Aorta (tissue), 5 donors: ENCODE data around the gene UPP2. TPM values are rescaled to one million over a fixed set of nuclear protein-coding genes. Genes with fewer than 3 reads are reported as not detected.

Source experiments
- ATAC-seq: fragments of 200-7000 bp; cut with Tn5 transposase; one replicate; pipeline ENCODE4 v1.9.1; 2022; ENCODE audit warnings: moderate library complexity; ENCODE audit not compliant: low FRiP score
- DNase-seq, 2 donors: peaks; one replicate each; pipeline ENCODE4 v3.0.0-alpha.2; 2020
- H3K27ac ChIP-seq, 2 donors: one replicate each; pipeline ENCODE4 v1.5.1; 2013; ENCODE audit warnings: low read length in 2 of 2, mild to moderate bottlenecking in 2 of 2, moderate library complexity in 2 of 2, control low read depth in 1 of 2, inconsistent platforms in 1 of 2, low read depth in 1 of 2
- H3K27me3 ChIP-seq, 2 donors: one replicate each; pipeline ENCODE4 v1.6.1; 2013; ENCODE audit warnings: control low read depth in 1 of 2, low read length in 1 of 2, mild to moderate bottlenecking in 1 of 2, moderate library complexity in 1 of 2; ENCODE audit not compliant: insufficient read depth in 2 of 2, control insufficient read depth in 1 of 2
- H3K36me3 ChIP-seq, 2 donors: one replicate each; pipeline ENCODE4 v1.6.1; 2013; ENCODE audit warnings: control low read depth in 1 of 2, low read length in 1 of 2, mild to moderate bottlenecking in 1 of 2; ENCODE audit not compliant: insufficient read depth in 2 of 2, control insufficient read depth in 1 of 2
- H3K4me1 ChIP-seq, 2 donors: one replicate each; pipeline ENCODE4 v1.6.1; 2013; ENCODE audit warnings: low read length in 2 of 2, control low read depth in 1 of 2, mild to moderate bottlenecking in 1 of 2, moderate library complexity in 1 of 2; ENCODE audit not compliant: insufficient read depth in 2 of 2, control insufficient read depth in 1 of 2
- H3K4me3 ChIP-seq, 2 donors: one replicate each; pipeline ENCODE4 v1.5.1; 2013; ENCODE audit warnings: low read length in 2 of 2, control low read depth in 1 of 2, mild to moderate bottlenecking in 1 of 2
- H3K9me3 ChIP-seq: one replicate; pipeline ENCODE4 v1.6.1; 2013; ENCODE audit warnings: mild to moderate bottlenecking, low read length; ENCODE audit not compliant: control insufficient read depth
- whole genome bisulfite sequencing, 2 donors: extraction: QIAGEN DNeasy Blood & Tissue Kit; methylation state at CpG; one replicate each; pipeline ENCODE4 v1.1.7; 2013; 5-methylcytosine and 5-hydroxymethylcytosine counted together
- intact Hi-C, 2 donors: fragments of 100-400 bp; cut with DNase I; formaldehyde crosslinking; loops; one replicate each; pipeline versions ENCODE4 v1.14.2 to v1.15.0; 2022
- polyA plus RNA-seq, 2 donors: library from polyadenylated mRNA; stranded (reverse); fragments of 200-250 nt; gene quantifications; one replicate each; pipeline ENCODE4 v1.2.3, GENCODE V29; 2013
- total RNA-seq, 2 donors: library from RNA; stranded (reverse); fragmentation: NEBNext Ultra II Directional; extraction: Animal tissue kit (Norgen Biotek cat#: 25700); gene quantifications; one replicate each; pipeline ENCODE4 v1.2.1, GENCODE V29; 2021
- donor health status: healthy with polysubstance abuse.
- donor health status: Bipolar disorder and iron deficiency.
- donor health status: DM: no; HTN: no; CAD: no.
- donor health status: DM: no; HTN: no; CAD: no.
- donor health status: DM: yes; HTN: yes; CAD: no.

UPP2 gene
- total and polyA plus RNA-seq, 4 donors: not detected

- Histone ChIP-seq H3K9me3 (no peaks in the 10 kb centered on the region), H3K27me3 (no peaks in the 10 kb centered on the region), H3K4me3 (no peak overlapping the region), H3K36me3 (no peaks in the 10 kb centered on the region), H3K27ac (no peak overlapping the region), H3K4me1 (no peaks in the 10 kb centered on the region)
- intact Hi-C loops: no loop called here
- ATAC-seq (no peak), DNase-seq (no peak)
- WGBS, 2 donors: 77 to 87% methylated on average over 3 of the region's 3 CpGs
Observed at GRCh38 chr2:158142165-158142564, 40.5 kb downstream of the UPP2 start.

GRCh38 chr2:158142568-158143332, 41.1 kb downstream of the UPP2 start:
- no peak overlapping the region for H3K27ac ChIP-seq
- intact Hi-C loops: no loop called here
- DNase-seq: no peak
- ATAC-seq: no peak
- H3K4me3 ChIP-seq: no peak overlapping the region
- H3K27me3 ChIP-seq: no peaks in the 10 kb centered on the region
- H3K9me3 ChIP-seq: no peaks in the 10 kb centered on the region
- H3K36me3 ChIP-seq: no peaks in the 10 kb centered on the region
- no peaks in the 10 kb centered on the region for H3K4me1 ChIP-seq
- 49 to 52% methylated on average over 6 of the region's 6 CpGs for WGBS, 2 donors

- 27 to 39% methylated on average over 3 of the region's 3 CpGs for WGBS, 2 donors
- no peaks in the 10 kb centered on the region for H3K9me3 ChIP-seq
- no peak overlapping the region for H3K4me3 ChIP-seq
- no peak overlapping the region for H3K27ac ChIP-seq
- H3K27me3 ChIP-seq: no peaks in the 10 kb centered on the region
- intact Hi-C loops: no loop called here
- no peaks in the 10 kb centered on the region for H3K36me3 ChIP-seq
- no peak for ATAC-seq
- H3K4me1 ChIP-seq: no peaks in the 10 kb centered on the region
- no peak for DNase-seq
Observed at GRCh38 chr2:158143703-158144360, 42.2 kb downstream of the UPP2 start.

GRCh38 chr2:158144914-158145625, 43.4 kb downstream of the UPP2 start:
- intact Hi-C loops: no loop called here
- H3K4me3 ChIP-seq: no peak overlapping the region
- no peaks in the 10 kb centered on the region for H3K4me1 ChIP-seq
- no peaks in the 10 kb centered on the region for H3K9me3 ChIP-seq
- H3K27ac ChIP-seq: no peak overlapping the region
- H3K27me3 ChIP-seq: no peaks in the 10 kb centered on the region
- H3K36me3 ChIP-seq: no peaks in the 10 kb centered on the region
- DNase-seq (no peak), ATAC-seq (no peak)
- WGBS, 2 donors: 93% methylated on average over 13 of the region's 13 CpGs

GRCh38 chr2:158153270-158154015, 51.8 kb downstream of the UPP2 start:
- no peak for DNase-seq
- intact Hi-C loops: no loop called here
- Histone ChIP-seq H3K27ac (no peak overlapping the region), H3K4me3 (no peak overlapping the region), H3K4me1 (no peaks in the 10 kb centered on the region), H3K36me3 (no peaks in the 10 kb centered on the region), H3K27me3 (no peaks in the 10 kb centered on the region), H3K9me3 (peaks cover 3% of the 10 kb centered on the region)
- no peak for ATAC-seq
- 71 to 77% methylated on average over 3 of the region's 3 CpGs for WGBS, 2 donors

GRCh38 chr2:158154596-158154995, 52.9 kb downstream of the UPP2 start:
- ATAC-seq: no peak
- H3K4me1 ChIP-seq: no peaks in the 10 kb centered on the region

GRCh38 chr2:158172719-158173118, 71.0 kb downstream of the UPP2 start:
- intact Hi-C loops: no loop called here

More at GRCh38 chr2:158154596-158154995, 52.9 kb downstream of the UPP2 start:
- intact Hi-C loops: no loop called here
- DNase-seq: no peak
- Histone ChIP-seq H3K9me3 (peaks cover 3% of the 10 kb centered on the region), H3K36me3 (no peaks in the 10 kb centered on the region), H3K27ac (no peak overlapping the region), H3K4me3 (no peak overlapping the region), H3K27me3 (no peaks in the 10 kb centered on the region)

GRCh38 chr2:158174495-158174894, 72.8 kb downstream of the UPP2 start:
- Histone ChIP-seq H3K36me3 (no peaks in the 10 kb centered on the region), H3K9me3 (no peaks in the 10 kb centered on the region), H3K4me3 (no peak overlapping the region), H3K27me3 (no peaks in the 10 kb centered on the region), H3K4me1 (no peaks in the 10 kb centered on the region), H3K27ac (no peak overlapping the region)
- DNase-seq (no peak), ATAC-seq (no peak)
- intact Hi-C loops: no loop called here
- WGBS, 2 donors: 65 to 68% methylated on average over 1 of the region's 1 CpG

More at GRCh38 chr2:158172719-158173118, 71.0 kb downstream of the UPP2 start:
- no peak overlapping the region for H3K4me3 ChIP-seq
- DNase-seq: no peak
- no peaks in the 10 kb centered on the region for H3K36me3 ChIP-seq
- H3K9me3 ChIP-seq: no peaks in the 10 kb centered on the region
- no peak overlapping the region for H3K27ac ChIP-seq
- ATAC-seq: no peak
- WGBS, 2 donors: 27 to 31% methylated on average over 2 of the region's 2 CpGs
- H3K4me1 ChIP-seq: no peaks in the 10 kb centered on the region
- no peaks in the 10 kb centered on the region for H3K27me3 ChIP-seq
